GM23248 (cell line): ENCODE results near the gene PCBP3. TPM values are rescaled to one million over a fixed set of nuclear protein-coding genes. Genes with fewer than 3 reads are reported as not detected.

ENCODE experiments used
- DNase-seq: peaks from one replicate; pipeline ENCODE4 v3.0.0-alpha.2; 2015
- H2AFZ ChIP-seq: fragments of 200-600 bp; sonication (generic); 2 replicates; pipeline ENCODE4 v1.6.1; 2016; ENCODE audit warnings: antibody characterized with exemption
- H3F3A ChIP-seq: fragments of 200-600 bp; sonication (generic); 2 replicates; pipeline ENCODE4 v1.6.1; 2016; ENCODE audit warnings: mild to moderate bottlenecking, antibody characterized with exemption, mixed run types; ENCODE audit not compliant: insufficient read depth
- H3K27ac ChIP-seq: fragments of 200-600 bp; sonication (generic); 2 replicates; pipeline ENCODE4 v1.5.1; 2016; ENCODE audit warnings: mild to moderate bottlenecking
- H3K27me3 ChIP-seq: fragments of 200-600 bp; sonication (generic); replicated peaks from 2 replicates; pipeline ENCODE4 v1.6.1; 2016; ENCODE audit warnings: mild to moderate bottlenecking; ENCODE audit not compliant: insufficient read depth
- H3K36me3 ChIP-seq: fragments of 200-600 bp; sonication (generic); 2 replicates; pipeline ENCODE4 v1.6.1; 2016; ENCODE audit warnings: low read depth, mild to moderate bottlenecking
- H3K4me1 ChIP-seq: fragments of 200-600 bp; sonication (generic); 2 replicates; pipeline ENCODE4 v1.6.1; 2016; ENCODE audit warnings: mild to moderate bottlenecking; ENCODE audit not compliant: insufficient read depth
- H3K4me2 ChIP-seq: fragments of 200-600 bp; sonication (generic); one replicate; pipeline ENCODE4 v1.6.1; 2016; ENCODE audit warnings: mild to moderate bottlenecking; ENCODE audit not compliant: unreplicated experiment
- H3K4me3 ChIP-seq: fragments of 200-600 bp; sonication (generic); 2 replicates; pipeline ENCODE4 v1.5.1; 2016; ENCODE audit warnings: mild to moderate bottlenecking
- H3K79me2 ChIP-seq: fragments of 200-600 bp; sonication (generic); 2 replicates; pipeline ENCODE4 v1.6.1; 2016; ENCODE audit warnings: mild to moderate bottlenecking; ENCODE audit not compliant: insufficient read depth
- H3K9ac ChIP-seq: fragments of 200-600 bp; sonication (generic); 2 replicates; pipeline ENCODE4 v1.6.1; 2016; ENCODE audit warnings: mild to moderate bottlenecking
- H3K9me2 ChIP-seq: fragments of 200-600 bp; sonication (generic); 2 replicates; pipeline ENCODE4 v1.6.1; 2016; ENCODE audit warnings: mixed run types, mild to moderate bottlenecking, moderate library complexity; ENCODE audit not compliant: insufficient read depth
- H3K9me3 ChIP-seq: fragments of 200-600 bp; sonication (generic); one replicate; pipeline ENCODE4 v1.6.1; 2017; ENCODE audit warnings: low read depth
- H4K20me1 ChIP-seq: fragments of 200-600 bp; sonication (generic); 2 replicates; pipeline ENCODE4 v1.6.0; 2016; ENCODE audit not compliant: insufficient read depth
- EZH2 ChIP-seq: fragments of 200-600 bp; sonication (generic); IDR thresholded peaks from 2 replicates; pipeline ENCODE4 v1.6.1; 2018; ENCODE audit warnings: antibody characterized with exemption, mild to moderate bottlenecking; ENCODE audit not compliant: insufficient read depth, poor library complexity, severe bottlenecking
- EZH2phosphoT487 ChIP-seq: fragments of 200-600 bp; sonication (generic); IDR thresholded peaks from 2 replicates; pipeline ENCODE4 v1.6.1; 2018; ENCODE audit warnings: antibody characterized with exemption, moderate library complexity, mild to moderate bottlenecking, low read depth; ENCODE audit not compliant: insufficient read depth
- WGBS, 2 experiments: methylation state at CpG; one replicate each; pipeline ENCODE4 v1.1.6; 2015 to 2017; ENCODE audit warnings: low lambda C conversion rate in 2 of 2, low coverage in 1 of 2; ENCODE audit errors: missing lambda C conversion rate in 2 of 2; 5-methylcytosine and 5-hydroxymethylcytosine counted together
- in situ Hi-C: fragments of 300-500 bp; cut with MboI; formaldehyde crosslinking; loops from 2 replicates; pipeline ENCODE4 v1.15.0; 2020
- polyA plus RNA-seq: library from polyadenylated mRNA; unstranded; fragments of >200 nt; fragmentation: Nextera tagmentation; extraction: Ambion mirVana; gene quantifications from 2 replicates; pipeline ENCODE4 v1.2.1, GENCODE V29; 2016
- total RNA-seq: library from RNA; depleted of rRNA; stranded (reverse); fragments of >200 nt; shearing (Covaris generic); gene quantifications from 2 replicates; pipeline ENCODE4 v1.2.3, GENCODE V29; 2014

Gene PCBP3
- total and polyA plus RNA-seq, 2 experiments from 2014 or later = 0.32 to 1.3 TPM

GRCh38 chr21:45897191-45898027, 253.9 kb downstream of the PCBP3 start:
- H4K20me1 ChIP-seq = no peaks in the 10 kb centered on the region
- no peaks in the 10 kb centered on the region for H3K79me2 ChIP-seq
- 80 to 87% methylated on average over 25 of the region's 25 CpGs for WGBS, 2 experiments
- in situ Hi-C loops = no loop called here
- H3K9me3 ChIP-seq = no peaks in the 10 kb centered on the region
- no peaks in the 10 kb centered on the region for H3F3A ChIP-seq
- H3K36me3 ChIP-seq = no peaks in the 10 kb centered on the region
- no peak for DNase-seq
- no peak overlapping the region for H3K4me3 ChIP-seq
- no peak overlapping the region for H3K27ac ChIP-seq
- no peak overlapping the region for H2AFZ ChIP-seq
- no peak for TF ChIP-seq EZH2phosphoT487
- TF ChIP-seq EZH2 = no peak
- no peaks in the 10 kb centered on the region for H3K9me2 ChIP-seq
- no peak overlapping the region for H3K4me2 ChIP-seq
- no peaks in the 10 kb centered on the region for H3K27me3 ChIP-seq
- H3K9ac ChIP-seq = no peak overlapping the region
- peaks cover 8% of the 10 kb centered on the region for H3K4me1 ChIP-seq

- Histone ChIP-seq H3K27me3 (no peaks in the 10 kb centered on the region), H3K4me2 (no peak overlapping the region), H3K9me2 (no peaks in the 10 kb centered on the region), H3K79me2 (no peaks in the 10 kb centered on the region), H3K4me1 (peaks cover 8% of the 10 kb centered on the region), H3K27ac (no peak overlapping the region), H3F3A (no peaks in the 10 kb centered on the region), H3K36me3 (no peaks in the 10 kb centered on the region), H3K9ac (no peak overlapping the region), H3K9me3 (no peaks in the 10 kb centered on the region), H3K4me3 (no peak overlapping the region), H2AFZ (no peak overlapping the region), H4K20me1 (no peaks in the 10 kb centered on the region)
- 59 to 72% methylated on average over 8 of the region's 8 CpGs for WGBS, 2 experiments
- no peak for DNase-seq
- TF ChIP-seq EZH2 (no peak), EZH2phosphoT487 (no peak)
- in situ Hi-C loops = no loop called here
Observed at GRCh38 chr21:45898028-45898350, 254.5 kb downstream of the PCBP3 start.

GRCh38 chr21:45898781-45899180, 255.3 kb downstream of the PCBP3 start:
- H3K9me3 ChIP-seq = no peaks in the 10 kb centered on the region
- no peaks in the 10 kb centered on the region for H3K79me2 ChIP-seq
- H3K4me2 ChIP-seq = no peak overlapping the region
- no peak overlapping the region for H3K4me3 ChIP-seq
- H4K20me1 ChIP-seq = no peaks in the 10 kb centered on the region
- WGBS, 2 experiments = 72 to 79% methylated on average over 13 to 24 of the region's 24 CpGs
- H3K27me3 ChIP-seq = no peaks in the 10 kb centered on the region
- peaks cover 8% of the 10 kb centered on the region for H3K4me1 ChIP-seq
- no peaks in the 10 kb centered on the region for H3F3A ChIP-seq
- no peak overlapping the region for H3K9ac ChIP-seq
- no peaks in the 10 kb centered on the region for H3K36me3 ChIP-seq
- H2AFZ ChIP-seq = no peak overlapping the region
- in situ Hi-C loops = no loop called here
- DNase-seq = no peak
- TF ChIP-seq EZH2phosphoT487 = no peak
- TF ChIP-seq EZH2 = no peak
- no peaks in the 10 kb centered on the region for H3K9me2 ChIP-seq
- no peak overlapping the region for H3K27ac ChIP-seq

- H3K9me3 ChIP-seq = no peaks in the 10 kb centered on the region
- TF ChIP-seq EZH2 (no peak), EZH2phosphoT487 (no peak)
- no peak for DNase-seq
- H3K79me2 ChIP-seq = no peaks in the 10 kb centered on the region
- H3K4me2 ChIP-seq = no peak overlapping the region
- 74 to 80% methylated on average over 17 of the region's 17 CpGs for WGBS, 2 experiments
- no peaks in the 10 kb centered on the region for H4K20me1 ChIP-seq
- no peak overlapping the region for H3K4me3 ChIP-seq
- no peaks in the 10 kb centered on the region for H3K9me2 ChIP-seq
- no peak overlapping the region for H3K9ac ChIP-seq
- H3K36me3 ChIP-seq = no peaks in the 10 kb centered on the region
- H3K27me3 ChIP-seq = no peaks in the 10 kb centered on the region
- H3K27ac ChIP-seq = no peak overlapping the region
- H2AFZ ChIP-seq = no peak overlapping the region
- no peaks in the 10 kb centered on the region for H3F3A ChIP-seq
- 0 out of 2 replicates have a peak, but pooled peaks cover 4% of the 10 kb centered on the region for H3K4me1 ChIP-seq
- in situ Hi-C loops = no loop called here
Observed at GRCh38 chr21:45899317-45900033, 255.9 kb downstream of the PCBP3 start.
